HUDEP-2 (cell line): ENCODE data around the gene PTPRH.
"Not testable (repeated sequence)": the region's sequence is repeated elsewhere in the genome, so short reads cannot be mapped to it uniquely, and the experiment has no call there.

ENCODE experiments used
- DNase-seq, 76 experiments: peaks; one replicate each; lab custom pipeline; 2025; ENCODE audit not compliant: unreplicated experiment in 76 of 76; lab: John Stamatoyannopoulos, UW

The PTPRH gene

GRCh38 chr19:55227241-55228014 is 18.1 kb upstream of the PTPRH start:
- peak in 2 of 76 experiments; percentile 19 to 22 for DNase-seq

GRCh38 chr19:55226788-55227187 is 17.5 kb upstream of the PTPRH start:
- DNase-seq, result no peak

GRCh38 chr19:55226273-55226672 is 17.0 kb upstream of the PTPRH start:
- DNase-seq, result no peak

GRCh38 chr19:55225415-55225958 is 16.2 kb upstream of the PTPRH start:
- DNase-seq, result peak in 1 of 76 experiments; percentile 13

GRCh38 chr19:55224679-55225414 is 15.5 kb upstream of the PTPRH start:
- not testable (repeated sequence) for DNase-seq

- DNase-seq, result no peak
Measured at GRCh38 chr19:55224038-55224665, 14.9 kb upstream of the PTPRH start.

GRCh38 chr19:55223291-55224037 is 14.2 kb upstream of the PTPRH start:
- DNase-seq, result no peak

- DNase-seq, result no peak
Measured at GRCh38 chr19:55220525-55220924, 11.2 kb upstream of the PTPRH start.

GRCh38 chr19:55216461-55217198 is 7.3 kb upstream of the PTPRH start:
- peak in 67 of 76 experiments; percentile 26 to 85 (median 67) for DNase-seq

GRCh38 chr19:55213547-55213946 is 4.2 kb upstream of the PTPRH start:
- no peak for DNase-seq

- DNase-seq, result peak in 49 of 76 experiments; percentile 14 to 86 (median 46)
Measured at GRCh38 chr19:55212447-55212846, 3.1 kb upstream of the PTPRH start.

GRCh38 chr19:55209693-55210472 is 582 bp upstream of the PTPRH start:
- no peak for DNase-seq

GRCh38 chr19:55206664-55207500 is 2.4 kb downstream of the PTPRH start:
- peak in 74 of 76 experiments; percentile 38 to 96 (median 87) for DNase-seq

GRCh38 chr19:55202199-55202598 is 7.1 kb downstream of the PTPRH start:
- peak in 24 of 76 experiments; percentile 7 to 41 (median 24) for DNase-seq

- no peak for DNase-seq
Measured at GRCh38 chr19:55199620-55200204, 9.6 kb downstream of the PTPRH start.

- DNase-seq, result no peak
Measured at GRCh38 chr19:55198651-55199050, 10.7 kb downstream of the PTPRH start.

GRCh38 chr19:55197528-55197927 is 11.8 kb downstream of the PTPRH start:
- peak in 1 of 76 experiments; percentile 12 for DNase-seq

GRCh38 chr19:55196803-55197202 is 12.5 kb downstream of the PTPRH start:
- DNase-seq, result peak in 1 of 76 experiments; percentile 26
